ENCODE results near the gene COL6A1.
"Not testable (repeated sequence)": the region's sequence is repeated elsewhere in the genome, so short reads cannot be mapped to it uniquely, and the experiment has no call there.

Gene COL6A1

DNA sequence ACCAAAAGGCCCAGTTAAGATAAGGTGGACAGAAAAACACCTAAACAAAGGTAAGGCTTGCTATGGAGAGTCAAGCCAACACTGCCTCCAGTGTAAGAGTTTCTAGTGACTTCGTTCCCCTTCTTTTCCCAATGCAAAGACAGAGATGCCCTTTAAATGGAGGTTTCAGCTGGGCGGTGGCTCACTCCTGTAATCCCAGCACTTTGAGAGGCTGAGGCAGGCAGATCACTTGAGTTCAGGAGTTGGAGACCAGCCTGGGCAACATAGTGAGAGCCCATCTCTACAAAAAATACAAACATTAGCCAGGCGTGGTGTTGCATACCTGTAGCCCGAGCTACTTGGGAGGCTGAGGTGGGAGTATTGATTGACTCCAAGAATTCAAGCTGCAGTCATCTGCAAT is 24.0 kb upstream of the COL6A1 start:
- H3K36me3 ChIP-seq (ENCODE audit: control insufficient read depth, insufficient read depth, low read length), result no peaks in the 10 kb centered on the region
- peaks cover 9% of the 10 kb centered on the region for H3K4me1 ChIP-seq (ENCODE audit: control insufficient read depth, insufficient read depth, low read length, poor library complexity, severe bottlenecking)
- no peak overlapping the region for H3K4me3 ChIP-seq (ENCODE audit: extremely low read depth, insufficient read depth, low read length, poor library complexity, severe bottlenecking)
- 67 to 93% methylated on average over 2 to 3 of the region's 4 CpGs for WGBS, 2 experiments (ENCODE audit: insufficient coverage in 2 of 2)
- H3K9me3 ChIP-seq (ENCODE audit: control insufficient read depth, low read length), result peaks cover 16% of the 10 kb centered on the region
- no peak overlapping the region for H3K27ac ChIP-seq (ENCODE audit: low read depth, low read length, severe bottlenecking)

DNA sequence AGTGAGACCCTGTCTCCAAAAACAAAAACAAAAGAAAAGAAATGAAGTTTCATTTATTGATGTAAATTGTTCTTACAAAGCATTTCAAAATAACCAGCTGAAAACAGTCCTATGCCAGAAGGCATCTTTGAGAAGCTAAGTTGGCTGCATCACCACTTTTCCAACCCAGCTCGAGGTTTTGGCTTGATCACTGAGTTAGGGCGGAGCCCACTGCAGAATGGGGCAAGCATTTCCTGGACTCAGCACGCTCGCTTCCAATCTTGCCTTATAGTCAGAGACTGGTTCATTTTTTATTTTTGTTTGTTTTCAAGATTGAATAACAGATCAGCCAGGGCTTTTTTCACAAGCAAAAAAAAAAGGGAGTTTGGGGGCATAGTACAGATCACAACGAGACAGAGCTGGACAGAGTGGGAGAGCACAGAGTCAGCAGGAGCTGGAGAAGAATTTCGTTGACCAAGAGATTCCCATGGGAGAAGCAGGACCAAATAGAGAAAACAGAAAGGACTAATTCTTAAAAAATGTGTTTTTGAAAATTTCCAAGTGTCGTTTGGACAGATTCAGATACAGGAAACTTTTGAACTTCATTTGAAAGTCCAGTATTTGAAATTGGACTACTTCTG is 23.5 kb upstream of the COL6A1 start:
- Histone ChIP-seq H3K4me1 (ENCODE audit: control insufficient read depth, insufficient read depth, low read length, poor library complexity, severe bottlenecking) (peaks cover 7% of the 10 kb centered on the region), H3K27ac (ENCODE audit: low read depth, low read length, severe bottlenecking) (no peak overlapping the region), H3K4me3 (ENCODE audit: extremely low read depth, insufficient read depth, low read length, poor library complexity, severe bottlenecking) (no peak overlapping the region), H3K9me3 (ENCODE audit: control insufficient read depth, low read length) (peaks cover 20% of the 10 kb centered on the region), H3K36me3 (ENCODE audit: control insufficient read depth, insufficient read depth, low read length) (no peaks in the 10 kb centered on the region)
- WGBS, 2 experiments (ENCODE audit: insufficient coverage in 2 of 2), result 76 to 86% methylated on average over 2 to 7 of the region's 7 CpGs

DNA sequence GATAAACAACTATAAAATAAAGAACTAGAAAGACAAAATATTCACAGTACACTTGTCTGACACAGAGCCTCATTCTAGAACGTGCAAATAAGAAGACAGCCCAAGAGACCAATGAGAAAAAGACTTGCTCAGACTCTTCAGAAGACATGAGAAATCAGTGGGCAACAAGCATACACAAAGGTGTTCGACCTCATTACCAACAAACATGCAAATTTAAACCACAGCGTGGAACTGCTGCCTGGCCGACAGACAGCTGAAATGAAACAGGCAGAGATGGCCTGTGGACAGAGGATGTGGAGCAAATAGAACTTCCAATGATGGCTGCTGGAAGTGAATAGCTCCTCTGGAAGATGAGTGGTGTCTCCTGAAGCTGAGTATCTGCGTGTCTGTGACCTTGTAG is 22.4 kb upstream of the COL6A1 start:
- 79% methylated on average over 4 of the region's 5 CpGs; no CpG with 5 or more reads in 1 of the 2 experiments for WGBS, 2 experiments (ENCODE audit: insufficient coverage in 2 of 2)
- H3K9me3 ChIP-seq (ENCODE audit: control insufficient read depth, low read length), result peaks cover 24% of the 10 kb centered on the region
- no peaks in the 10 kb centered on the region for H3K36me3 ChIP-seq (ENCODE audit: control insufficient read depth, insufficient read depth, low read length)
- H3K4me3 ChIP-seq (ENCODE audit: extremely low read depth, insufficient read depth, low read length, poor library complexity, severe bottlenecking), result no peak overlapping the region
- H3K27ac ChIP-seq (ENCODE audit: low read depth, low read length, severe bottlenecking), result no peak overlapping the region
- peaks cover 2% of the 10 kb centered on the region for H3K4me1 ChIP-seq (ENCODE audit: control insufficient read depth, insufficient read depth, low read length, poor library complexity, severe bottlenecking)

DNA sequence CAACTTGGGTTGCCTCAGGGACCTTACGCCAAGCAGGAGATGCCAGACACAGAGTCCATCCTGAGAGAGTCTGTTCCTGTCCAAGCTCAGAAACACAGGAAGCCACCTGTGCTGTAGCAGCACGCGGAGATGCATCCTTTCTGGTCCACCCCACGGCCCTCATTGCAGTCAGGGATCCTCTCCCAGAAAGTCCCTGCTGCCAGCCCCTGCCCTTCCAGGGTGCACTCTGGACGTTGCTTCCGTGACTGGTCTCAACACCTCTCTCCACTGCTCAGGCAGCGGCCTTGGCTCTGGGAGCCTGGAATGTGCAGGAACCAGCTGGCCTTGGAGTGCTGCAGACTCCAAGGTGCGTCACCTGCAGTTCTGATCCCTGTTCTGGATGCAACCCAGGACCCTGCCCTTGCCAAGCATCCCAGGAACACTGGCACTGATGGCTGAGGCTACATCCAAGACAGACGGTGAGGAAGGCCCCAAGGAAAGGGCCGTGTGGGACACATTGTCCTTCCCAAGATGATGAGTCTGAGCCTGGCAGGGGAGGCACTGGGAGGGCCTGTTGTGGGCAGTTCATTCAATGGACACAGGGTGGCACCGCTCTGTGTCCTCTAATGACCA is 21.7 kb upstream of the COL6A1 start:
- Histone ChIP-seq H3K9me3 (ENCODE audit: control insufficient read depth, low read length) (peaks cover 30% of the 10 kb centered on the region), H3K36me3 (ENCODE audit: control insufficient read depth, insufficient read depth, low read length) (no peaks in the 10 kb centered on the region), H3K27ac (ENCODE audit: low read depth, low read length, severe bottlenecking) (no peak overlapping the region), H3K4me1 (ENCODE audit: control insufficient read depth, insufficient read depth, low read length, poor library complexity, severe bottlenecking) (no peaks in the 10 kb centered on the region), H3K4me3 (ENCODE audit: extremely low read depth, insufficient read depth, low read length, poor library complexity, severe bottlenecking) (no peak overlapping the region)
- WGBS, 2 experiments (ENCODE audit: insufficient coverage in 2 of 2), result 88 to 95% methylated on average over 9 to 10 of the region's 11 CpGs

DNA sequence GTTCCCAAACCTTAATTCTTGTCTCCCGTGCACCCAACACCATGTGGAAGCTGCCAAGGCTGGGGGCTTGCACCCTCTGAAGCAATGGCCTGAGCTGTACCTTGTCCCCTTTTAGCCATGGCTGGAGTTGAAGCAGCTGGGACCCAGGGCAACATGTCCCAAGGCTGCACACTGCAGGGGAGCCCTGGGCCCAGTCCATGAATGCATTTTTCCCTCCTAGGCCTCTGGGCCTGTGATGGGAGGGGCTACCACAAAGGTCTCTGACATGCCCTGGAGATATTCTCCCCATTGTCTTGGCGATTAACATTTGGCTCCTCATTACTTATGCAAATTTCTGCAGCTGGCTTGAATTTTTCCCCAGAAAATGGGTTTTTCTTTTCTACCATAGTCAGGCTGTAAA is 20.2 kb upstream of the COL6A1 start:
- H3K27ac ChIP-seq (ENCODE audit: low read depth, low read length, severe bottlenecking); H3K4me3 ChIP-seq (ENCODE audit: extremely low read depth, insufficient read depth, low read length, poor library complexity, severe bottlenecking); H3K4me1 ChIP-seq (ENCODE audit: control insufficient read depth, insufficient read depth, low read length, poor library complexity, severe bottlenecking); H3K36me3 ChIP-seq (ENCODE audit: control insufficient read depth, insufficient read depth, low read length): not testable (repeated sequence)
- peaks cover 32% of the 10 kb centered on the region for H3K9me3 ChIP-seq (ENCODE audit: control insufficient read depth, low read length)
- 79 to 92% methylated on average over 2 of the region's 2 CpGs for WGBS, 2 experiments (ENCODE audit: insufficient coverage in 2 of 2)

DNA sequence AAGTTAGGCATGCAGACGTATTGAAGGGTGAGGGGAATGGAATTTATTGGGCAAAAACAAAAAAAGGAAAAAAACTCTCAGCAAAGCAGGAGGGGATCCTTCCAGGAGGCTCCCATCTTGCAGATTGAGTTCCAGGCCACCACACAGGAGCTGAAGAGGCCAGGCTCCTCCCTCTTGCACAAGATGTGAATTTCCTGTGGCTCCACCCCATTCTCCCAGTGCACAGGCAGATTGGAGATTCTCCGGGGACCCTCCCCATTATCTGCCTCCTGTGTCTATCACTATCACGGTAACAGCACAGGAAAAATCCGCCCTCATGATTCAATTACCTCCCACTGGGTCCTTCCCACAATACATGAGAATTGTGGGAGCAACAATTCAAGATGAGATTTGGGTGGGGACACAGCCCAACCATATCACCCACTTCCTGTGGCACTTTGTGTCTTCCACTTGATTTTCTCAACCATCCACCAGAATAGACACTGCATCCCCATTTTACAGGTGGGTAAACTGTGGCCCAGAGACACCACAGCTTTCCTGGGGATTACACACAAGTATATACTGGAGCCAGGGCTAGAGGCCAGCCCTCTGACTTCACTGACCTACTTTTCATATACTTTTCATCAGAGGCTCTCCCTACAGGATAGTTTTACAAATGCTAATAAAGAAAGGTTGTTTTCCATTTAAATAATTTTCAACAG is 18.9 kb upstream of the COL6A1 start:
- 83 to 86% methylated on average over 1 to 4 of the region's 4 CpGs for WGBS, 2 experiments (ENCODE audit: insufficient coverage in 2 of 2)
- Histone ChIP-seq H3K36me3 (ENCODE audit: control insufficient read depth, insufficient read depth, low read length) (no peaks in the 10 kb centered on the region), H3K9me3 (ENCODE audit: control insufficient read depth, low read length) (peaks cover 32% of the 10 kb centered on the region), H3K4me3 (ENCODE audit: extremely low read depth, insufficient read depth, low read length, poor library complexity, severe bottlenecking) (no peak overlapping the region), H3K27ac (ENCODE audit: low read depth, low read length, severe bottlenecking) (no peak overlapping the region), H3K4me1 (ENCODE audit: control insufficient read depth, insufficient read depth, low read length, poor library complexity, severe bottlenecking) (no peaks in the 10 kb centered on the region)

DNA sequence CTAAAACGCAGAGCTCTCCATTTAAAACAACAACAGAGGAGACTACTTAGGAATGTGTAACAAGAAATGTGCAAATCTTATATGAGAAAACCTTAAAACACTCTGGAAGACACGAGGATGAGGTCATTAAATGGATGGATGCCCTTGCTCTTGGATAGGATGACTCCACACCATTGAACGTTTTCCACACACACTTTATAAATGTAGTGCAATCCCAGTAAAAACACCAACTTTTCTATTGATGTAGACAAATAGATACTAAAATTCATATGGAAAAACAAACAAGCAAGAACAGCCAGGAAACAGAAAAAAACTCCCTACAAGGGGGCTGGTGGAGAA is 18.4 kb upstream of the COL6A1 start:
- peaks cover 32% of the 10 kb centered on the region for H3K9me3 ChIP-seq (ENCODE audit: control insufficient read depth, low read length)
- H3K27ac ChIP-seq (ENCODE audit: low read depth, low read length, severe bottlenecking), result no peak overlapping the region
- WGBS, 2 experiments (ENCODE audit: insufficient coverage in 2 of 2), result 100% methylated on average over 1 of the region's 3 CpGs; no CpG with 5 or more reads in 1 of the 2 experiments
- H3K36me3 ChIP-seq (ENCODE audit: control insufficient read depth, insufficient read depth, low read length), result no peaks in the 10 kb centered on the region
- H3K4me1 ChIP-seq (ENCODE audit: control insufficient read depth, insufficient read depth, low read length, poor library complexity, severe bottlenecking), result no peaks in the 10 kb centered on the region
- no peak overlapping the region for H3K4me3 ChIP-seq (ENCODE audit: extremely low read depth, insufficient read depth, low read length, poor library complexity, severe bottlenecking)

DNA sequence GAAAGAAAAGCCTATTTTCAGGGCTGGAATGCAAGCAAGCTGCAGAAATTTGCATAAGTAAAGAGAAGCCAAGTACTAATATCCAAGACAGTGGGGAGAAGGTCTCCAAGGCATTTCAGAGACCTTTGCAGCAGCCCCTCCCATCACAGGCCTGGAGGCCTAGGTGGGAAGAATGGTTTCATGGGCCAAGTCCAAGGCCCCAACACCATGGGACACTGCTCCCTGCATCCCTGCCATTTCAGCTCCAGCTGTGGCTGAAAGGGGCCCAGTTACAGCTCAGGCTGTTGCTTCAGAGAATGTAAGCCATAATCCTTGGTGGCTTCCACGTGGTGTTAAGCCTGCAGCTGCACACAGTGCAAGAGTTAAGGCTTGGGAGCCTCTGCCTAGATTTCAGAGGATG is 16.9 kb upstream of the COL6A1 start:
- no peak overlapping the region for H3K4me3 ChIP-seq (ENCODE audit: extremely low read depth, insufficient read depth, low read length, poor library complexity, severe bottlenecking)
- H3K4me1 ChIP-seq (ENCODE audit: control insufficient read depth, insufficient read depth, low read length, poor library complexity, severe bottlenecking), result no peaks in the 10 kb centered on the region
- peaks cover 32% of the 10 kb centered on the region for H3K9me3 ChIP-seq (ENCODE audit: control insufficient read depth, low read length)
- no peak overlapping the region for H3K27ac ChIP-seq (ENCODE audit: low read depth, low read length, severe bottlenecking)
- whole genome bisulfite sequencing, 2 experiments (ENCODE audit: insufficient coverage in 2 of 2), result 58 to 63% methylated on average over 1 of the region's 1 CpG
- H3K36me3 ChIP-seq (ENCODE audit: control insufficient read depth, insufficient read depth, low read length), result no peaks in the 10 kb centered on the region

DNA sequence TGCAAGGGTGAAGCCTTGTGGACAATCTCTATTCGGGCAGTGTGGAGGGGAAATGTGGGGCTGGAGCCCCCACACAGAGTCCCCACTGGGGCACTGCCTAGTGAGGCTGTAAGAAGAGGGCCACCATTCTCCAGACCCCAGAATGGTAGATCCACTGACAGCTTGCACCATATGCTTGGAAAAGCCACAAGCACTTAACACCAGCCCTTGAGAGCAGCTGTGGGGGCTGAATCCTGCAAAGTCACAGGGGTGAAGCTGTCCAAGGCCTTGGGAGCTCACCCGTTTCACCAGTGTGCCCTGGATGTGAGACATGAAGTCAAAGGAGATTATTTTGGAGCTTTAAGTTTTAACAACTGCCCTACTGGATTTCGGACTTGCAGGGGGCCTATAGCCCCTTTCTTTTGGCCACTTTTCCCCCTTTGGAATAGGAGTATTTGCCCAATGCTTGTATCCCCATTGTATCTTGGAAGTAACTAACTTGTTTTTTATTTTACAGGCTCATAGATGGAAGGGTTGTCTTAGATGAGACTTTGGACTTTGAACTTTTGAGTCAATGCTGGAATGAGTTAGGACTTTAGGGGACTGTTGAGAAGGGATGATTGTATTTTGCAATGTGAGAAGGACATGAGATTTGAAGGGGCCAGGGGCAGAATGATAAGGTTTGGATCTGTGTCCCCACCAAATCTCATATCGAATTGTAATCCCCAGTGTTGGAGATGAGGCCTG is 16.3 kb upstream of the COL6A1 start:
- Histone ChIP-seq H3K9me3 (ENCODE audit: control insufficient read depth, low read length) (peaks cover 32% of the 10 kb centered on the region), H3K4me3 (ENCODE audit: extremely low read depth, insufficient read depth, low read length, poor library complexity, severe bottlenecking) (no peak overlapping the region), H3K4me1 (ENCODE audit: control insufficient read depth, insufficient read depth, low read length, poor library complexity, severe bottlenecking) (peaks cover under 1% of the 10 kb centered on the region), H3K27ac (ENCODE audit: low read depth, low read length, severe bottlenecking) (no peak overlapping the region), H3K36me3 (ENCODE audit: control insufficient read depth, insufficient read depth, low read length) (no peaks in the 10 kb centered on the region)
- WGBS, 2 experiments (ENCODE audit: insufficient coverage in 2 of 2), result 88 to 89% methylated on average over 3 to 4 of the region's 4 CpGs

DNA sequence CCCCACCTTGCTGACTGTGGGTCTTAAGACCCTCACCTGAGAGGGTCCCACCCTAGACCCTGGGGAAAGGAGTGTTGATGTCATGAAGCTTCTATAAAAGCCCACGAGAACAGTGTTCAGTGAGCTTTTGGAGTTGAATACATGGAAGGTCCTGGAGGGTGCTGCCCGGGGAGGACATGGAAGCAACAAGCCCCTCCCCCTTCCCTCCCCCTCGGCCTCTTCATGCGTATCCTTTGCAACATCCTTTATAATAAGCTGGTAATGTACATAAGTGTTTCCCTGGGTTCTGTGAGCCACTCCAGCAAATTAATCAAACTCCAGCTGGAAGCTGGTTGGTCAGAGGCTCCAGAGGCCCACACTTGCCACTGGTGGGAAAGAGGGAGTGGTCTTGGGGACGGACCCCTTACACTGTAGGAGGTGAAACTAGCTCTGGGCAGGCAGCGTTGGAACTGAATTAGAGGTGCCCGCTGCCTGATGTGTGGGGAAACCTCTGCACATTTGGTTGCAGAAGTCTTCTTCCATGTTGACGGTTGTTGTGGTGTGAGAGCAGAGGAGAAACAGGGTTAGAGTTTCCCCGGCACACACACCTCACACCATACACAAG is 14.7 kb upstream of the COL6A1 start:
- 88% methylated on average over 3 of the region's 9 CpGs; no CpG with 5 or more reads in 1 of the 2 experiments for WGBS, 2 experiments (ENCODE audit: insufficient coverage in 2 of 2)
- H3K4me1 ChIP-seq (ENCODE audit: control insufficient read depth, insufficient read depth, low read length, poor library complexity, severe bottlenecking), result peaks cover 10% of the 10 kb centered on the region
- H3K27ac ChIP-seq (ENCODE audit: low read depth, low read length, severe bottlenecking), result no peak overlapping the region
- H3K9me3 ChIP-seq (ENCODE audit: control insufficient read depth, low read length), result peaks cover 21% of the 10 kb centered on the region
- H3K36me3 ChIP-seq (ENCODE audit: control insufficient read depth, insufficient read depth, low read length), result no peaks in the 10 kb centered on the region
- H3K4me3 ChIP-seq (ENCODE audit: extremely low read depth, insufficient read depth, low read length, poor library complexity, severe bottlenecking), result no peak overlapping the region

Measured in mesodermal cell (in vitro differentiated cells).